ENCODE measurements around the gene SYTL2.

DNA sequence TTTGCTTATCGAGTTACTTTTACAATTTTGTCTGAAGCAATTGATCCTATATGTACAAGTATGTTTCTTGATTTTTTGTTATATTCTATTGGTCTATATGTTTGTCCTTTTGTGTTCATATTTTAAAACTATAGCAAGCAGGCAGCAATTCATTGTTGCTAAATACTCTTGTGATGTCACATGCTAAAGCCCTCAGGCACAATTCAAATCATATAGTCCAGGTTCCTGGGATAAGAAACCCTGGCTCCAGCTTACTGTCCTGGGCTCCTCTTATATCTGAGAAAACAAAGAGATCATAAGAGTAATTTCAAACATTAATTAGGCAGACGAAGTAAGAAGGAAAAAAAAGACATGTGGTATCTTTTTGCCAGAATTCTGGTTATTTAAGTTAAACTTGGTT, 37.6 kb upstream of the SYTL2 start:
- TF ChIP-seq CTCF (conservative IDR thresholded peaks at IDR 0.05) (no peak), ZFX (IDR thresholded peaks at IDR 0.05) (no peak)
